C4-2B (cell line): Measurements from ENCODE around the gene ZNF618.

Source experiments
- ZFX ChIP-seq: fragments of 450-650 bp; IDR thresholded peaks from 2 replicates; pipeline ENCODE4 v1.6.1; 2017
- TF ChIP-seq, protein P1 (sequence below): fragments of 450-650 bp; conservative IDR thresholded peaks from 2 replicates; pipeline ENCODE4 v1.5.1; 2017; ENCODE audit warnings: mild to moderate bottlenecking

- TF ChIP-seq, protein P1, sequence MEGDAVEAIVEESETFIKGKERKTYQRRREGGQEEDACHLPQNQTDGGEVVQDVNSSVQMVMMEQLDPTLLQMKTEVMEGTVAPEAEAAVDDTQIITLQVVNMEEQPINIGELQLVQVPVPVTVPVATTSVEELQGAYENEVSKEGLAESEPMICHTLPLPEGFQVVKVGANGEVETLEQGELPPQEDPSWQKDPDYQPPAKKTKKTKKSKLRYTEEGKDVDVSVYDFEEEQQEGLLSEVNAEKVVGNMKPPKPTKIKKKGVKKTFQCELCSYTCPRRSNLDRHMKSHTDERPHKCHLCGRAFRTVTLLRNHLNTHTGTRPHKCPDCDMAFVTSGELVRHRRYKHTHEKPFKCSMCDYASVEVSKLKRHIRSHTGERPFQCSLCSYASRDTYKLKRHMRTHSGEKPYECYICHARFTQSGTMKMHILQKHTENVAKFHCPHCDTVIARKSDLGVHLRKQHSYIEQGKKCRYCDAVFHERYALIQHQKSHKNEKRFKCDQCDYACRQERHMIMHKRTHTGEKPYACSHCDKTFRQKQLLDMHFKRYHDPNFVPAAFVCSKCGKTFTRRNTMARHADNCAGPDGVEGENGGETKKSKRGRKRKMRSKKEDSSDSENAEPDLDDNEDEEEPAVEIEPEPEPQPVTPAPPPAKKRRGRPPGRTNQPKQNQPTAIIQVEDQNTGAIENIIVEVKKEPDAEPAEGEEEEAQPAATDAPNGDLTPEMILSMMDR = no peak
- no peak for TF ChIP-seq ZFX
Measured at GRCh38 chr9:113978725-113979342, 102.7 kb downstream of the ZNF618 start.
